Body of pancreas (tissue), 4 donors: ENCODE data around the gene LY6G5C.

Experiments
- POLR2A ChIP-seq, 3 donors: fragments of 450-650 bp; IDR thresholded peaks; one replicate each; pipeline ENCODE4 v1.6.1; 2016; ENCODE audit warnings: antibody characterized with exemption in 3 of 3, mild to moderate bottlenecking in 2 of 3
- TF ChIP-seq, protein P1 (sequence below), 7 experiments: fragments of 450-650 bp in 4 of 7; fragments of 200-600 bp in 3 of 7; sonication (generic) in 3 of 7; IDR thresholded peaks; one replicate each; pipeline ENCODE4 v1.5.1; 2016 to 2019; ENCODE audit warnings: antibody characterized with exemption in 7 of 7

- TF ChIP-seq, protein P1, sequence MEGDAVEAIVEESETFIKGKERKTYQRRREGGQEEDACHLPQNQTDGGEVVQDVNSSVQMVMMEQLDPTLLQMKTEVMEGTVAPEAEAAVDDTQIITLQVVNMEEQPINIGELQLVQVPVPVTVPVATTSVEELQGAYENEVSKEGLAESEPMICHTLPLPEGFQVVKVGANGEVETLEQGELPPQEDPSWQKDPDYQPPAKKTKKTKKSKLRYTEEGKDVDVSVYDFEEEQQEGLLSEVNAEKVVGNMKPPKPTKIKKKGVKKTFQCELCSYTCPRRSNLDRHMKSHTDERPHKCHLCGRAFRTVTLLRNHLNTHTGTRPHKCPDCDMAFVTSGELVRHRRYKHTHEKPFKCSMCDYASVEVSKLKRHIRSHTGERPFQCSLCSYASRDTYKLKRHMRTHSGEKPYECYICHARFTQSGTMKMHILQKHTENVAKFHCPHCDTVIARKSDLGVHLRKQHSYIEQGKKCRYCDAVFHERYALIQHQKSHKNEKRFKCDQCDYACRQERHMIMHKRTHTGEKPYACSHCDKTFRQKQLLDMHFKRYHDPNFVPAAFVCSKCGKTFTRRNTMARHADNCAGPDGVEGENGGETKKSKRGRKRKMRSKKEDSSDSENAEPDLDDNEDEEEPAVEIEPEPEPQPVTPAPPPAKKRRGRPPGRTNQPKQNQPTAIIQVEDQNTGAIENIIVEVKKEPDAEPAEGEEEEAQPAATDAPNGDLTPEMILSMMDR (IDR thresholded peaks at IDR 0.05) = no peak
- no peak for TF ChIP-seq POLR2A (IDR thresholded peaks at IDR 0.05)
Measured at GRCh38 chr6:31662124-31662723, 18.6 kb downstream of the LY6G5C start.
